ENCODE measurements around the gene SIRPB1. TPM values are rescaled to one million over a fixed set of nuclear protein-coding genes. Genes with fewer than 3 reads are reported as not detected.

SIRPB1 gene
- total RNA-seq, 1 donor from 2014 or later: not detected

GRCh38 chr20:1627200-1627550, 7.4 kb upstream of the SIRPB1 start:
- peaks cover 26% of the 10 kb centered on the region for H3K4me1 Mint-ChIP-seq (ENCODE audit: unreplicated experiment)
- H3K27me3 Mint-ChIP-seq (ENCODE audit: unreplicated experiment): peaks cover 2% of the 10 kb centered on the region
- H3K27ac Mint-ChIP-seq (ENCODE audit: unreplicated experiment): no peak overlapping the region
- TF ChIP-seq, protein P1, sequence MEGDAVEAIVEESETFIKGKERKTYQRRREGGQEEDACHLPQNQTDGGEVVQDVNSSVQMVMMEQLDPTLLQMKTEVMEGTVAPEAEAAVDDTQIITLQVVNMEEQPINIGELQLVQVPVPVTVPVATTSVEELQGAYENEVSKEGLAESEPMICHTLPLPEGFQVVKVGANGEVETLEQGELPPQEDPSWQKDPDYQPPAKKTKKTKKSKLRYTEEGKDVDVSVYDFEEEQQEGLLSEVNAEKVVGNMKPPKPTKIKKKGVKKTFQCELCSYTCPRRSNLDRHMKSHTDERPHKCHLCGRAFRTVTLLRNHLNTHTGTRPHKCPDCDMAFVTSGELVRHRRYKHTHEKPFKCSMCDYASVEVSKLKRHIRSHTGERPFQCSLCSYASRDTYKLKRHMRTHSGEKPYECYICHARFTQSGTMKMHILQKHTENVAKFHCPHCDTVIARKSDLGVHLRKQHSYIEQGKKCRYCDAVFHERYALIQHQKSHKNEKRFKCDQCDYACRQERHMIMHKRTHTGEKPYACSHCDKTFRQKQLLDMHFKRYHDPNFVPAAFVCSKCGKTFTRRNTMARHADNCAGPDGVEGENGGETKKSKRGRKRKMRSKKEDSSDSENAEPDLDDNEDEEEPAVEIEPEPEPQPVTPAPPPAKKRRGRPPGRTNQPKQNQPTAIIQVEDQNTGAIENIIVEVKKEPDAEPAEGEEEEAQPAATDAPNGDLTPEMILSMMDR (IDR thresholded peaks at IDR 0.05; ENCODE audit: unreplicated experiment): no peak
- DNase-seq (ENCODE audit: low spot score): no peak
- H3K9me3 Mint-ChIP-seq (ENCODE audit: unreplicated experiment): no peaks in the 10 kb centered on the region
- no peak overlapping the region for H3K4me3 Mint-ChIP-seq (ENCODE audit: unreplicated experiment)
- H3K36me3 Mint-ChIP-seq (ENCODE audit: low read depth, unreplicated experiment): no peaks in the 10 kb centered on the region

DNA sequence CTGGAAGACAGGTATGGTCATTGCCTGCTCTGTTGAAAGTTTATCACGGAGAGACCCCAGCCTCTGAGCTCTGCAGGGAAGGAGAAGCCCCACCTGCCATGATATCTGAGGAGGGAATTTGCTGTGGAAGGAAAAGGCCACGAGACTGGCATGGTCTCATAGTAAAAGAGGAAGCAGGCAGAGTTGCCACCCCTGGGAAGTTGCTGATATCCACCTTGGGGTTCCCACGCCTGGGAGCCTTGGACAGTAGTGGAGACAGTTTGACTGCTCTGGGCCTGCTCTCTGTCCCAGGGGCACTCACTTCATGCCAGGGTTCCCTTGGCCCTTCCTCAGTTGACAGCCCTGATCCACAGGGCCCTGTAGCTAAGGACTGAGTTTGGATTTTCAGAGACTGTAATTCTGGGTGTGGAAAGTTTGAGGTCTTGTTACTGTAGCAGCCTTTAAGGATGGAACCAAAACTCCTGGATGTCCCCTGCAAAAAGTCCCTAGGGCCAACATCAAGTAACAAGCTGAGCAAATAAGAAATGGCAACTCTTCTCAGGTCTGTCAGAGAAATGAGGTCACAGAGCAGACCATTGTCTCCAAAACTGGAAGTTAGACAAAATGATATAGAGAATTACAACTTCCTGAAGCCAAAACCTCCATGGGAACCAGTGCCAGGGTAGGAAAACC, 6.9 kb upstream of the SIRPB1 start:
- Mint-ChIP-seq H3K4me1 (ENCODE audit: unreplicated experiment) (peaks cover 28% of the 10 kb centered on the region), H3K4me3 (ENCODE audit: unreplicated experiment) (no peak overlapping the region), H3K9me3 (ENCODE audit: unreplicated experiment) (no peaks in the 10 kb centered on the region), H3K27me3 (ENCODE audit: unreplicated experiment) (peaks cover 2% of the 10 kb centered on the region), H3K36me3 (ENCODE audit: low read depth, unreplicated experiment) (no peaks in the 10 kb centered on the region), H3K27ac (ENCODE audit: unreplicated experiment) (no peak overlapping the region)
- TF ChIP-seq, protein P1 (IDR thresholded peaks at IDR 0.05; ENCODE audit: unreplicated experiment): no peak
- no peak for DNase-seq (ENCODE audit: low spot score)

DNA sequence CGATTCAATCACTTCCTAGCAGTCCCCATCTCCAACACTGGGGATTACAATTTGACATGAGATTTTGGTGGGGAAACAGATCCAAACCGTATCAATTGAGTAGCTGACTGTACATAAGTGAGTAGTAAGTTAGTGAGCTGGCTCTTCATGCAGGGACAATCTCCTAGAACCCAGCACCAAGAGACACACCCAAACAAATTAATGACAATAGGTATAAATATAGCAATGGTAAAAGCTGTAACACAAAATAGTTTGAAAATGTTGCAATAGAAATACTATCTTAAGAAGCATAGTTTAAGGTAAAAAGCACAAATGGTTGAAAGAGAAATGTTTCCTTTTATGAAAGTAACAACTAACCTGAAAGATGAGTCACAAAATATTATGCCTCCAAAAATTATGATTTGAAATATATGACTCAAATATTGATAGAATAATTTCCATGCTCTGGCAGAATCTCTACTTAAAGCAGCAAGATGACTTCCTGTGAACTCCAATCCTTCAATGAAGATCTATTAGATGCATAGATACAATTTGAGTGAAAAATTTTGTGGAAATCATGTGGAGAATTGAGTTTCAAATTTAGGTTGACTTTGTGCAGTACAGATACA, 5.4 kb upstream of the SIRPB1 start:
- no peaks in the 10 kb centered on the region for H3K9me3 Mint-ChIP-seq (ENCODE audit: unreplicated experiment)
- TF ChIP-seq, protein P1 (IDR thresholded peaks at IDR 0.05; ENCODE audit: unreplicated experiment): no peak
- no peak for DNase-seq (ENCODE audit: low spot score)
- H3K27ac Mint-ChIP-seq (ENCODE audit: unreplicated experiment): no peak overlapping the region
- H3K27me3 Mint-ChIP-seq (ENCODE audit: unreplicated experiment): peaks cover 2% of the 10 kb centered on the region
- H3K4me1 Mint-ChIP-seq (ENCODE audit: unreplicated experiment): peaks cover 22% of the 10 kb centered on the region
- no peaks in the 10 kb centered on the region for H3K36me3 Mint-ChIP-seq (ENCODE audit: low read depth, unreplicated experiment)
- H3K4me3 Mint-ChIP-seq (ENCODE audit: unreplicated experiment): no peak overlapping the region

- TF ChIP-seq, protein P1 (IDR thresholded peaks at IDR 0.05; ENCODE audit: unreplicated experiment): no peak
- no peaks in the 10 kb centered on the region for H3K9me3 Mint-ChIP-seq (ENCODE audit: unreplicated experiment)
- DNase-seq (ENCODE audit: low spot score): no peak
- H3K4me3 Mint-ChIP-seq (ENCODE audit: unreplicated experiment): no peak overlapping the region
- no peaks in the 10 kb centered on the region for H3K36me3 Mint-ChIP-seq (ENCODE audit: low read depth, unreplicated experiment)
- peaks cover 2% of the 10 kb centered on the region for H3K27me3 Mint-ChIP-seq (ENCODE audit: unreplicated experiment)
- peaks cover 12% of the 10 kb centered on the region for H3K4me1 Mint-ChIP-seq (ENCODE audit: unreplicated experiment)
- no peak overlapping the region for H3K27ac Mint-ChIP-seq (ENCODE audit: unreplicated experiment)
These were observed 3.8 kb upstream of the SIRPB1 start for GRCh38 chr20:1623501-1624205.

DNA sequence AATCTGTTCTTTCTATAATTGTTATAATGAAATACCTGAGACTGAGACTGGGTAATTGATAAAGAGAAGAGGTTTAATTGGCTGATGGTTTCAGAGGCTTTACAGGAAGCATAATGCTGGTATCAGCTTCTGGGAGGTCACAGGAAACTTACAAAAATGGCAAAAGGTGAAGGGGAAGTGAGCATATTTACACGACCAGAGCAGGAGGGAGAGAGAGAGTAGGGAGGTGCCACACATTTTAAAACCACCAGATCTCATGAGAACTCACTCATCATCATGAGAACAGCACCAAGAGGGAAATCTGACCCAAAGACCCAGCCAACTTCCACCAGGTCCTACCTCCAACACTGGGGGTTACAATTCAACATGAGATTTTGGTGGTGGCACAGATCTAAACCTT, 2.6 kb upstream of the SIRPB1 start:
- H3K27me3 Mint-ChIP-seq (ENCODE audit: unreplicated experiment): peaks cover 8% of the 10 kb centered on the region
- TF ChIP-seq, protein P1 (IDR thresholded peaks at IDR 0.05; ENCODE audit: unreplicated experiment): no peak
- DNase-seq (ENCODE audit: low spot score): no peak

More for the DNA sequence above, 2.6 kb upstream of the SIRPB1 start:
- Mint-ChIP-seq H3K36me3 (ENCODE audit: low read depth, unreplicated experiment) (no peaks in the 10 kb centered on the region), H3K9me3 (ENCODE audit: unreplicated experiment) (no peaks in the 10 kb centered on the region), H3K4me3 (ENCODE audit: unreplicated experiment) (no peak overlapping the region), H3K4me1 (ENCODE audit: unreplicated experiment) (peaks cover 14% of the 10 kb centered on the region), H3K27ac (ENCODE audit: unreplicated experiment) (no peak overlapping the region)

Measured in endothelial cell (in vitro differentiated cells).